A673 (cell line): ENCODE measurements around the gene SPAG9.

Experiments
- CTCF ChIP-seq: fragments of 300-800, 200-600 bp; sonication (generic); conservative IDR thresholded peaks from 2 replicates; pipeline ENCODE4 v1.5.1; 2017; ENCODE audit warnings: low read depth, mild to moderate bottlenecking, antibody characterized with exemption, low read length, moderate library complexity, mixed read lengths
- EZH2 ChIP-seq: fragments of 200-600 bp; sonication (generic); IDR thresholded peaks from 2 replicates; pipeline ENCODE4 v1.6.1; 2017; ENCODE audit warnings: borderline replicate concordance, low read depth, mild to moderate bottlenecking, mixed read lengths, antibody characterized with exemption, low read length; ENCODE audit not compliant: poor library complexity, severe bottlenecking

- TF ChIP-seq CTCF: no peak
- TF ChIP-seq EZH2: no peak
Measured at GRCh38 chr17:51103451-51103850, 17.2 kb downstream of the SPAG9 start.
